Measurements from ENCODE around the gene PSMD11.

DNA sequence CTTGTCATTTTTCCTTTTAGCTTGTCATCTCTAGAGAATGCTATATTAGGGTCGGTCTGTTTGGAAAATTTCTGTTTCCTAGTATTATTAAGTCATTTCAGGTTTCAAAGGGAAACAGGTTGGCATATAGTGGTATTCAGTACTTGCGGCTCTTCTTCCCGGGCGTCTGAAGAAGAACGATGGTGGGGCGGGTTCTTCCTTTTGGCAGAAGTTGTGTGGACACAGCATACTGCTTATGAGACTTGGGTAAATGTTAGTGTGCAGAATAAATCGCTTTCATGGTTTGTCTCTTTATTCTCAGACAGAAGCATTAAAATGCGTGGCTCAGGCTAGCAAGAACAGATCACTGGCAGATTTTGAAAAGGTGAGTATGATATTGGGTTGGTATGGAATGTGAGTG lies 32.9 kb downstream of the PSMD11 start:
- TF ChIP-seq, protein P1, sequence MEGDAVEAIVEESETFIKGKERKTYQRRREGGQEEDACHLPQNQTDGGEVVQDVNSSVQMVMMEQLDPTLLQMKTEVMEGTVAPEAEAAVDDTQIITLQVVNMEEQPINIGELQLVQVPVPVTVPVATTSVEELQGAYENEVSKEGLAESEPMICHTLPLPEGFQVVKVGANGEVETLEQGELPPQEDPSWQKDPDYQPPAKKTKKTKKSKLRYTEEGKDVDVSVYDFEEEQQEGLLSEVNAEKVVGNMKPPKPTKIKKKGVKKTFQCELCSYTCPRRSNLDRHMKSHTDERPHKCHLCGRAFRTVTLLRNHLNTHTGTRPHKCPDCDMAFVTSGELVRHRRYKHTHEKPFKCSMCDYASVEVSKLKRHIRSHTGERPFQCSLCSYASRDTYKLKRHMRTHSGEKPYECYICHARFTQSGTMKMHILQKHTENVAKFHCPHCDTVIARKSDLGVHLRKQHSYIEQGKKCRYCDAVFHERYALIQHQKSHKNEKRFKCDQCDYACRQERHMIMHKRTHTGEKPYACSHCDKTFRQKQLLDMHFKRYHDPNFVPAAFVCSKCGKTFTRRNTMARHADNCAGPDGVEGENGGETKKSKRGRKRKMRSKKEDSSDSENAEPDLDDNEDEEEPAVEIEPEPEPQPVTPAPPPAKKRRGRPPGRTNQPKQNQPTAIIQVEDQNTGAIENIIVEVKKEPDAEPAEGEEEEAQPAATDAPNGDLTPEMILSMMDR (conservative IDR thresholded peaks at IDR 0.05; ENCODE audit: low read length) = no peak
- no peak for TF ChIP-seq EZH2phosphoT487 (IDR thresholded peaks at IDR 0.05; ENCODE audit: borderline replicate concordance, low read depth, low read length)

Measured in OCI-LY7 (cell line).